GM19438 (cell line): ENCODE results near the gene MUC13.
"Not testable (repeated sequence)": the region's sequence is repeated elsewhere in the genome, so short reads cannot be mapped to it uniquely, and the experiment has no call there.

ENCODE experiments used
- ATAC-seq: cut with Tn5 transposase; IDR thresholded peaks from one replicate; pipeline ENCODE4 v1.9.1; 2021; ENCODE audit warnings: low read depth; ENCODE audit not compliant: unreplicated experiment

The MUC13 gene

GRCh38 chr3:124934577-124934976 is at the start of gene MUC13:
MUC13 (minus strand) TSS chr3:124934751; CDS start chr3:124934712, 39 bp downstream.
- no peak for ATAC-seq

- no peak for ATAC-seq
Measured at GRCh38 chr3:124982855-124983254, 48.3 kb upstream of the MUC13 start.

GRCh38 chr3:124981472-124981871 is 46.9 kb upstream of the MUC13 start:
- ATAC-seq = no peak

GRCh38 chr3:124978627-124979026 is 44.1 kb upstream of the MUC13 start:
- ATAC-seq = no peak

GRCh38 chr3:124976383-124976782 is 41.8 kb upstream of the MUC13 start:
- no peak for ATAC-seq

GRCh38 chr3:124974691-124975090 is 40.1 kb upstream of the MUC13 start:
- no peak for ATAC-seq

- no peak for ATAC-seq
Measured at GRCh38 chr3:124973290-124973689, 38.7 kb upstream of the MUC13 start.

- no peak for ATAC-seq
Measured at GRCh38 chr3:124972457-124972856, 37.9 kb upstream of the MUC13 start.

GRCh38 chr3:124969963-124970722 is 35.6 kb upstream of the MUC13 start:
- no peak for ATAC-seq

GRCh38 chr3:124969190-124969589 is 34.6 kb upstream of the MUC13 start:
- ATAC-seq = no peak

- no peak for ATAC-seq
Measured at GRCh38 chr3:124967964-124968363, 33.4 kb upstream of the MUC13 start.

- ATAC-seq = no peak
Measured at GRCh38 chr3:124966521-124967445, 32.2 kb upstream of the MUC13 start.

GRCh38 chr3:124965413-124965812 is 30.9 kb upstream of the MUC13 start:
- ATAC-seq = no peak

- ATAC-seq = no peak
Measured at GRCh38 chr3:124964387-124964786, 29.8 kb upstream of the MUC13 start.

GRCh38 chr3:124963755-124964154 is 29.2 kb upstream of the MUC13 start:
- ATAC-seq = no peak

GRCh38 chr3:124962403-124962940 is 27.9 kb upstream of the MUC13 start:
- no peak for ATAC-seq

- no peak for ATAC-seq
Measured at GRCh38 chr3:124960698-124961097, 26.1 kb upstream of the MUC13 start.

GRCh38 chr3:124960105-124960504 is 25.6 kb upstream of the MUC13 start:
- ATAC-seq = no peak

GRCh38 chr3:124957951-124958350 is 23.4 kb upstream of the MUC13 start:
- ATAC-seq = not testable (repeated sequence)

GRCh38 chr3:124952282-124952855 is 17.8 kb upstream of the MUC13 start:
- no peak for ATAC-seq
